Endothelial cell of umbilical vein (primary cell): ENCODE results near the gene MPL. TPM values are rescaled to one million over a fixed set of nuclear protein-coding genes. Genes with fewer than 3 reads are reported as not detected.

Experiments
- BruUV-seq: library from RNA; stranded (reverse); fragments of 400-500 nt; replicated peaks from 2 replicates; lab custom pipeline; 2021; lab: Mats Ljungman, UMichigan
- CTCF ChIA-PET: fragments of 300-600, 350-600 bp; sonication (Branson Sonifier 250); formaldehyde crosslinking; loops from one replicate; lab custom pipeline; 2021; ENCODE audit warnings: antibody characterized with exemption, inconsistent platforms; lab: Charles Lee
- POLR2A ChIA-PET: fragments of 300-600, 350-600 bp; sonication (Branson Sonifier 250); formaldehyde crosslinking; loops from one replicate; lab custom pipeline; 2021; ENCODE audit warnings: antibody characterized with exemption, inconsistent platforms; lab: Charles Lee
- DNase-seq: peaks from one replicate; pipeline ENCODE4 v3.0.0-alpha.2; 2011; ENCODE audit warnings: low read depth, low spot score
- FAIRE-seq: peaks from 2 replicates; lab custom pipeline; 2011; peaks lifted over from hg19 to GRCh38; lab: Jason Lieb, UNC
- H2AFZ ChIP-seq: 2 replicates; pipeline ENCODE4 v1.6.0; 2012; ENCODE audit warnings: low read depth, low read length, control low read depth, inconsistent platforms
- H3K27ac ChIP-seq: 2 replicates; pipeline ENCODE4 v1.5.1; 2011; ENCODE audit warnings: low read depth, mild to moderate bottlenecking, control low read depth, low read length, moderate library complexity; ENCODE audit not compliant: insufficient read depth
- H3K27me3 ChIP-seq, 2 experiments: 2 replicates each; pipeline versions ENCODE4 v1.6.0 to v1.6.1; 2011; ENCODE audit warnings: low read length in 2 of 2, mixed read lengths in 1 of 2; ENCODE audit not compliant: control insufficient read depth in 2 of 2, insufficient read depth in 2 of 2
- H3K36me3 ChIP-seq, 2 experiments: 2 replicates in 1 of 2; 3 replicates in 1 of 2; pipeline ENCODE4 v1.5.1; 2011; ENCODE audit warnings: low read length in 2 of 2, mild to moderate bottlenecking in 1 of 2, moderate library complexity in 1 of 2; ENCODE audit not compliant: control insufficient read depth in 2 of 2, insufficient read depth in 2 of 2; ENCODE audit errors: extremely low read depth in 1 of 2
- H3K4me1 ChIP-seq: 3 replicates; pipeline ENCODE4 v1.5.1; 2011; ENCODE audit warnings: mild to moderate bottlenecking, low read length; ENCODE audit not compliant: control insufficient read depth, insufficient read depth; ENCODE audit errors: extremely low read depth
- H3K4me2 ChIP-seq: 2 replicates; pipeline ENCODE4 v1.6.1; 2011; ENCODE audit warnings: low read length, control low read depth, mixed read lengths; ENCODE audit not compliant: insufficient read depth
- H3K4me3 ChIP-seq, 3 experiments: fragments of 200-600 bp in 1 of 3; sonication (generic), shearing (Covaris generic) in 1 of 3; replicated peaks in 1 of 3; 2 replicates each; pipeline ENCODE4 v1.5.1; 2011 to 2016; ENCODE audit warnings: control low read depth in 3 of 3, low read length in 3 of 3, mild to moderate bottlenecking in 2 of 3, inconsistent platforms in 1 of 3, low read depth in 1 of 3, moderate library complexity in 1 of 3; ENCODE audit not compliant: insufficient read depth in 1 of 3
- H3K79me2 ChIP-seq: 2 replicates; pipeline ENCODE4 v1.6.0; 2012; ENCODE audit warnings: low read length, inconsistent platforms; ENCODE audit not compliant: control insufficient read depth, insufficient read depth
- H3K9ac ChIP-seq: replicated peaks from 2 replicates; pipeline ENCODE3; 2011; ENCODE audit warnings: low read length, control low read depth; ENCODE audit not compliant: insufficient read depth; ENCODE audit errors: extremely low read depth
- H3K9me1 ChIP-seq: replicated peaks from 3 replicates; pipeline ENCODE4 v1.6.0; 2011; ENCODE audit warnings: mild to moderate bottlenecking, low read length; ENCODE audit not compliant: control insufficient read depth, insufficient read depth; ENCODE audit errors: extremely low read depth
- H3K9me3 ChIP-seq: replicated peaks from 2 replicates; pipeline ENCODE4 v1.5.1; 2012; ENCODE audit warnings: low read length, inconsistent platforms; ENCODE audit not compliant: control insufficient read depth, insufficient read depth
- H4K20me1 ChIP-seq: replicated peaks from 2 replicates; pipeline ENCODE3; 2011; ENCODE audit warnings: mild to moderate bottlenecking, low read length; ENCODE audit not compliant: control insufficient read depth, insufficient read depth; ENCODE audit errors: extremely low read depth
- CTCF ChIP-seq, 2 donors: IDR thresholded peaks; 1 replicate in 1 of 2; 2 replicates in 1 of 2; pipeline ENCODE4 v1.5.1; 2011; ENCODE audit warnings: low read length in 2 of 2, mild to moderate bottlenecking in 2 of 2, moderate library complexity in 2 of 2, control low read depth in 1 of 2, inconsistent platforms in 1 of 2, low read depth in 1 of 2; ENCODE audit not compliant: insufficient read depth in 1 of 2; ENCODE audit errors: extremely low read depth in 1 of 2
- EZH2 ChIP-seq: IDR thresholded peaks from 2 replicates; pipeline ENCODE4 v1.6.1; 2012; ENCODE audit warnings: borderline replicate concordance, low read depth, mild to moderate bottlenecking, moderate library complexity, low read length, inconsistent platforms; ENCODE audit not compliant: severe bottlenecking
- FOS ChIP-seq: IDR thresholded peaks from 2 replicates; pipeline ENCODE4 v1.6.1; 2011; ENCODE audit warnings: mild to moderate bottlenecking, low read length, moderate library complexity, borderline replicate concordance; ENCODE audit not compliant: insufficient read depth
- GATA2 ChIP-seq: IDR thresholded peaks from 2 replicates; pipeline ENCODE4 v1.7.0; 2011; ENCODE audit warnings: low read depth, mild to moderate bottlenecking, moderate library complexity, mixed read lengths, low read length; ENCODE audit not compliant: insufficient read length, insufficient read depth
- JUN ChIP-seq: IDR thresholded peaks from 2 replicates; pipeline ENCODE4 v1.6.1; 2011; ENCODE audit warnings: borderline replicate concordance, low read depth; ENCODE audit not compliant: insufficient read length, insufficient read depth
- MAX ChIP-seq: IDR thresholded peaks from 2 replicates; pipeline ENCODE4 v1.6.1; 2011; ENCODE audit not compliant: insufficient read depth, insufficient read length
- MYC ChIP-seq: IDR thresholded peaks from one replicate; pipeline ENCODE4 v1.6.1; 2011; ENCODE audit warnings: mild to moderate bottlenecking, low read depth, low read length
- POLR2A ChIP-seq: IDR thresholded peaks from 2 replicates; pipeline ENCODE4 v1.6.1; 2012; ENCODE audit warnings: low read depth, mild to moderate bottlenecking, control low read depth, low read length
- POLR2AphosphoS5 ChIP-seq: IDR thresholded peaks from 2 replicates; pipeline ENCODE4 v1.6.1; 2012; ENCODE audit warnings: low read depth, mild to moderate bottlenecking, control low read depth, low read length, moderate library complexity; ENCODE audit not compliant: insufficient read depth
- dilution Hi-C: fragments of 300-500 bp; cut with MboI; formaldehyde crosslinking; loops from one replicate; pipeline ENCODE4 v1.15.0; 2019; ENCODE audit warnings: low sequenced_read_pairs; ENCODE audit not compliant: extremely low pct_ligation_motif_present
- intact Hi-C: fragments of 100-400 bp; cut with micrococcal nuclease; formaldehyde crosslinking; loops from one replicate; pipeline ENCODE4 v1.10.0; 2022
- polyA plus RNA-seq, 4 experiments: library from polyadenylated mRNA; depleted of rRNA in 3 of 4; stranded (reverse) in 3 of 4; unstranded in 1 of 4; fragments of >200 nt; gene quantifications; 2 replicates each; pipeline versions ENCODE4 v1.2.1 to v1.2.3, GENCODE V29; 2011 to 2012; ENCODE audit warnings: missing spikeins in 1 of 4
- total RNA-seq: library from RNA; stranded (reverse); gene quantifications from 2 replicates; pipeline ENCODE4 v1.2.3, GENCODE V29; 2021

MPL gene
- total and polyA plus RNA-seq, 2 donors (not counting 3 experiments of a cell fraction or from before 2014, with no cell fraction given), result 0.14 to 0.24 TPM

- BruUV-seq, result no TSS peak
Observed at GRCh38 chr1:43379476-43379875, 41.9 kb downstream of the MPL start.

More at GRCh38 chr1:43379476-43379875, 41.9 kb downstream of the MPL start:
- dilution Hi-C loops, result no loop called here
- Histone ChIP-seq H3K9me1 (no peaks in the 10 kb centered on the region), H3K27ac (no peak overlapping the region), H3K9me3 (no peaks in the 10 kb centered on the region), H3K79me2 (no peaks in the 10 kb centered on the region), H3K4me3 (no peak overlapping the region), H3K36me3 (peaks cover 11 to 27% of the 10 kb centered on the region in 2 experiments), H3K9ac (no peak overlapping the region), H3K4me2 (no peak overlapping the region), H2AFZ (no peak overlapping the region), H3K4me1 (no peaks in the 10 kb centered on the region), H3K27me3 (no peaks in the 10 kb centered on the region), H4K20me1 (no peaks in the 10 kb centered on the region)
- no peak for FAIRE-seq
- TF ChIP-seq MAX (no peak), EZH2 (no peak), MYC (no peak), POLR2A (no peak), GATA2 (no peak), POLR2AphosphoS5 (no peak), JUN (no peak), FOS (no peak), CTCF (IDR thresholded peaks at IDR 0.05; ENCODE audit: extremely low read depth in 1 of 2, insufficient read depth in 1 of 2, low read depth in 1 of 2, low read length in 2 of 2) (no peak)
- ChIA-PET POLR2A (no interaction called here), CTCF (no interaction called here)
- intact Hi-C loops, result no loop called here
- DNase-seq, result no peak
